GM12892 (cell line): ENCODE measurements around the gene TMEM213. TPM values are rescaled to one million over a fixed set of nuclear protein-coding genes. Genes with fewer than 3 reads are reported as not detected.

Experiments
- DNase-seq: peaks from one replicate; pipeline ENCODE4 v3.0.0; 2011; ENCODE audit not compliant: insufficient read length
- FAIRE-seq: peaks from 2 replicates; lab custom pipeline; 2011; peaks lifted over from hg19 to GRCh38; lab: Jason Lieb, UNC
- POLR2A ChIP-seq: IDR thresholded peaks from 2 replicates; pipeline ENCODE4 v1.6.1; 2011; ENCODE audit warnings: low read depth, low read length, control low read depth
- POLR2AphosphoS5 ChIP-seq: IDR thresholded peaks from 2 replicates; pipeline ENCODE4 v1.6.1; 2011; ENCODE audit warnings: low read depth, low read length, control low read depth
- TAF1 ChIP-seq: IDR thresholded peaks from 2 replicates; pipeline ENCODE4 v1.6.1; 2011; ENCODE audit warnings: low read depth, mild to moderate bottlenecking, control low read depth, low read length, borderline replicate concordance
- polyA plus RNA-seq: library from polyadenylated mRNA; unstranded; fragments of >200 nt; gene quantifications from one replicate; pipeline ENCODE4 v1.2.1, GENCODE V29; 2012; ENCODE audit warnings: missing spikeins, inconsistent platforms; ENCODE audit not compliant: missing spikeins

TMEM213 gene
- not detected for polyA plus RNA-seq

GRCh38 chr7:138797715-138798320, at the start of gene TMEM213, which contains the start of gene ATP6V0A4:
Gene TMEM213 (plus strand): TSS chr7:138797994. CDS start chr7:138798105, 111 bp downstream.
Gene ATP6V0A4 (minus strand): TSS chr7:138798196. CDS start chr7:138771247, 26,949 bp downstream.
- TF ChIP-seq POLR2A (no peak), TAF1 (no peak), POLR2AphosphoS5 (no peak)
- DNase-seq (no peak), FAIRE-seq (no peak)

GRCh38 chr7:138748666-138749065, 49.1 kb upstream of the TMEM213 start:
- no peak for TF ChIP-seq TAF1
- TF ChIP-seq POLR2AphosphoS5 = no peak
- TF ChIP-seq POLR2A = no peak
- DNase-seq (no peak), FAIRE-seq (no peak)

GRCh38 chr7:138749960-138750359, 47.8 kb upstream of the TMEM213 start:
- no peak for FAIRE-seq
- TF ChIP-seq TAF1 = no peak
- no peak for TF ChIP-seq POLR2A
- TF ChIP-seq POLR2AphosphoS5 = no peak
- DNase-seq = no peak

GRCh38 chr7:138750473-138750872, 47.3 kb upstream of the TMEM213 start:
- FAIRE-seq = no peak
- TF ChIP-seq TAF1 (no peak), POLR2AphosphoS5 (no peak), POLR2A (no peak)
- no peak for DNase-seq

- TF ChIP-seq POLR2A (no peak), POLR2AphosphoS5 (no peak), TAF1 (no peak)
- DNase-seq = no peak
- no peak for FAIRE-seq
These were observed 46.8 kb upstream of the TMEM213 start for GRCh38 chr7:138750901-138751464.

GRCh38 chr7:138752518-138753149, 45.2 kb upstream of the TMEM213 start:
- TF ChIP-seq POLR2AphosphoS5 (no peak), TAF1 (no peak), POLR2A (no peak)
- FAIRE-seq (no peak), DNase-seq (no peak)

GRCh38 chr7:138753150-138753518, 44.7 kb upstream of the TMEM213 start:
- no peak for TF ChIP-seq POLR2AphosphoS5
- no peak for TF ChIP-seq TAF1
- TF ChIP-seq POLR2A = no peak
- FAIRE-seq = no peak

GRCh38 chr7:138753610-138754009, 44.2 kb upstream of the TMEM213 start:
- FAIRE-seq (no peak), DNase-seq (no peak)
- no peak for TF ChIP-seq TAF1
- no peak for TF ChIP-seq POLR2A
- no peak for TF ChIP-seq POLR2AphosphoS5

More at GRCh38 chr7:138753150-138753518, 44.7 kb upstream of the TMEM213 start:
- no peak for DNase-seq

- no peak for TF ChIP-seq POLR2A
- TF ChIP-seq TAF1 = no peak
- no peak for TF ChIP-seq POLR2AphosphoS5
- no peak for DNase-seq
- no peak for FAIRE-seq
These were observed 42.5 kb upstream of the TMEM213 start for GRCh38 chr7:138755331-138755747.

GRCh38 chr7:138755842-138756590, 41.8 kb upstream of the TMEM213 start:
- TF ChIP-seq POLR2AphosphoS5 (no peak), TAF1 (no peak), POLR2A (no peak)
- FAIRE-seq (no peak), DNase-seq (no peak)
